Stimulated activated effector memory CD8-positive, alpha-beta T cell treated with anti-CD3 and anti-CD28 coated beads, Interleukin-12 subunit alpha, Interleukin-12 subunit beta, amount 100 ng/mL, for 72 hours (primary cell): ENCODE measurements around the gene SPTBN4.
"Not testable (repeated sequence)": the region's sequence is repeated elsewhere in the genome, so short reads cannot be mapped to it uniquely, and the experiment has no call there.

Source experiments
- ATAC-seq: fragments of 150-1000 bp; cut with Tn5 transposase; 2 replicates; pipeline ENCODE4 v1.10.0; 2021
- DNase-seq, 2 donors: peaks; one replicate each; pipeline ENCODE4 v3.0.0; 2021 to 2022; ENCODE audit warnings: low spot score in 2 of 2
- H3K27ac Mint-ChIP-seq: one replicate; pipeline ENCODE4 v1.8.0; 2022; ENCODE audit warnings: mild to moderate bottlenecking, mixed read lengths
- H3K36me3 Mint-ChIP-seq: one replicate; pipeline ENCODE4 v1.8.0; 2022; ENCODE audit warnings: mild to moderate bottlenecking, mixed read lengths
- H3K4me1 Mint-ChIP-seq: one replicate; pipeline ENCODE4 v1.8.0; 2022; ENCODE audit warnings: mixed read lengths
- H3K4me3 Mint-ChIP-seq: one replicate; pipeline ENCODE4 v1.8.0; 2022; ENCODE audit warnings: mild to moderate bottlenecking, mixed read lengths
- H3K9me3 Mint-ChIP-seq: one replicate; pipeline ENCODE4 v1.8.0; 2022; ENCODE audit warnings: mixed read lengths

SPTBN4 gene

DNA sequence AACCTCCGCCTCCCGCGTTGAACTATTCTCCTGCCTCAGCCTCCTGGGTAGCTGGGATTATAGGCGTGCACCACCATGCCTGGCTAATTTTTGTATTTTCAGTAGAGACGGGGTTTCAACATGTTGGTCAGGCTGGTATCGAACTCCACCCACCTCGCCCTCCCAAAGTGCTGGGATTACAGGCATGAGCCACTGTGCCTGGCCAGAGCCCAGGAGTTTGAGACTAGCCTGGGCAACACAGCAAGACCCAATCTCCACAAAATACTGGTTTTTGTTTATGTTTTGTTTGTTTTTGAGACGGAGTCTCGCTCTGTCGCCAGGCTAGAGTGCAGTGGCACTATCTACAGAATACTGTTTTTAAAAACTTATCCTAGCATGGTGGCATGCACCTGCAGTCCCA is 36.6 kb upstream of the SPTBN4 start:
- not testable (repeated sequence) for DNase-seq, H3K27ac Mint-ChIP-seq, ATAC-seq, H3K9me3 Mint-ChIP-seq, H3K4me3 Mint-ChIP-seq
- Mint-ChIP-seq H3K36me3 (peaks cover 15% of the 10 kb centered on the region), H3K4me1 (peaks cover 17% of the 10 kb centered on the region)

DNA sequence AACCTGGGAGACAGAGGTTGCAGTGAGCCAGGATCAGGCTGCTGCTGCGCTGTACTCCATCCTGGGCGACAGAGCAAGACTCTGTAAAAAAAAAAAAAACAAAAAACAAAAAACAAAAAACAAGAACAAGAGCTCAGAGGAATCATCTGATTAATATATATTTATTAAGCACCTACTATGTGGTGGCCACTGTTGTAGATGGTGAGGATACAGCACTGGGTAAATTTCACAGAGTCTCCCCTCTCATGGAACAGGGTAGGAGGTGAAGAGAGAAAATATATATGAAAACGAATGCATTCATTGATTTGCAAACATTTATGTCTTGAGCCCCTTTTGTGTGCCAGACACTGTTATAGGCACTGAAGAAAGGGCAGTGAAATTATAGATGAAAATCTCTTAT is 35.1 kb upstream of the SPTBN4 start:
- peaks cover 7% of the 10 kb centered on the region for H3K36me3 Mint-ChIP-seq
- no peak overlapping the region for H3K4me3 Mint-ChIP-seq
- H3K9me3 Mint-ChIP-seq, result no peaks in the 10 kb centered on the region
- H3K27ac Mint-ChIP-seq, result no peak overlapping the region
- DNase-seq (no peak), ATAC-seq (no peak)
- peaks cover 18% of the 10 kb centered on the region for H3K4me1 Mint-ChIP-seq

DNA sequence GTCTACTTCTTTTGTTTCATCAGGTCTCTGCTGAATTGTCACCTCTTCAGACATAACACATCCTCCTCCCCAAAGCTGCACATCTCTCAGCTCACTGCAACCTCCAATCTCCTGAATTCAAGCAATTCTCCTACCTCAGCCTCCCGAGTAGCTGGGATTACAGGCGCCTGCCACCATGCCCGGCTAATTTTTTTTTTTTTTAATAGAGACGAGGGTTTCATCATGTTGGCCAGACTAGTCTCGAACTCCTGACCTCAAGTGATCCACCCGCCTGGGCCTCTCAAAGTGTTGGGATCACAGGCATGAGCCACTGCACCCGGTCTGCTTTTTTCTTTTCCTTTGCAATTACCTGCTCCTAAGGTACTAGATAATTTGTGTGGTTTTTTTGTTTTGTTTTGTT is 34.0 kb upstream of the SPTBN4 start:
- Mint-ChIP-seq H3K27ac (peak overlapping the region; percentile 99), H3K4me3 (peak overlapping the region; percentile 77), H3K4me1 (peaks cover 18% of the 10 kb centered on the region)
- not testable (repeated sequence) for H3K9me3 Mint-ChIP-seq, DNase-seq, ATAC-seq, H3K36me3 Mint-ChIP-seq

DNA sequence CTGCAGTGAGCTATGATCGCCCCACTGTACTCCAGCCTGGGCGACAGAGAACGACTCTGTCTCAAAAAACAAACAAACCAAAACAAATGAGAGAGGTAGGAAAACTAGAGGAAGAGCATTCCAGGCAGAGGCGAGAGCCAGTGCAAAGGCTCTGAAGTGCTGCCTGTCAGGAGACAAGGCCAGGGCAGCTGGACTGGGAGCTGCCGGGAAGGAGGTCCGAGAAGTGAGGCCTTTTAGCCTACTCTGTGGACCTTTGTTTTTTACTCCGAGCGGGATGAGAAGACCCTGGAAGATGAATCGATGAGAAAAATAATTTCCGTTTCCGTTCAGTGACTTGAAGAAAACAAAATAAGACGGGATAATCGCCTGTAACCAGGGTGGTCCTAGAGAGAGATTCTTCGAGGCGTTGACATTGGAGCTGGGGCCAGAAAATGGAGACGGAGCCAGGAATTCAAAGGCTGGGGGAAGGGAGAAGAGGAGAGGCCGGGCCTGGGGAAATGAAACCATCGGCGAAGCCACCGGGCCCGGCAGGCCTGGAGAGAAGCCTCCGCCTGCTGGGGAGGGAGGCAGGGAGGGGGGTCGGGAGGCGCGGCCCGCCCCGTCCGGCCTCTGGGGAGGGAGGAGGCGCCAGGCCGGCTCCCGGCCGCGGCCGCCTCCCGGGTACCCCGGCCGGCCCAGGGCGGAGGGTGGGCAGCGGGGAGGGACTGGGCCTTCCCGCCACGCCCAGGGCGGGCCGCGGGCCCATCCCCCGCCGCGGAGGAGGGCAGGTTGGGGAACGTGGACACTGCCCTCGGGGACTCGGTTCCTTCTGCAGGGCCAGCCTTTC is 33.2 kb upstream of the SPTBN4 start:
- peaks cover 7% of the 10 kb centered on the region for H3K36me3 Mint-ChIP-seq
- ATAC-seq, result peak; percentile 90
- peak; percentile 29 to 69 for DNase-seq
- peak overlapping the region; percentile 99 for H3K27ac Mint-ChIP-seq
- H3K4me3 Mint-ChIP-seq, result peak overlapping the region; percentile 77
- H3K9me3 Mint-ChIP-seq, result no peaks in the 10 kb centered on the region
- peaks cover 18% of the 10 kb centered on the region for H3K4me1 Mint-ChIP-seq

DNA sequence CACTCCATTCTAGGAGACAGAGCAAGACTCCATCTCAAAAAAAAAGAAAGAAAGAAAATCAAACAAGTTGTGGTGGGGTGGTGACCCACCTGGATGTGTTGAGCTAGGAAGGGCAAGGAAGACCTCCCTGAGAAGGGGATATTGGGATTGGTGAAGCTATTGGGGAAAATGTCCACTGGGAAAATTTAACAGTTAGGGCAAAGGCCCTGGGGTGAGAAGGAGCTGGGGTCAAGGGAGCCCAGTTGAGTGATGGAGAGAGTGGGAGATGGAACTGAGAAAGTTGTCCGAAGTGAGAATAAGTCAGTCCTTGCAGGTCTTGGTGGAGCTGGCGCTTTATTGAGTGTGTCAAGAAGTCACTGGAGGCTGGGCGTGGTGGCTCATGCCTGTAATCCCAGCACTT is 28.5 kb upstream of the SPTBN4 start:
- Mint-ChIP-seq H3K27ac (no peak overlapping the region), H3K4me3 (no peak overlapping the region), H3K4me1 (peaks cover 33% of the 10 kb centered on the region), H3K9me3 (no peaks in the 10 kb centered on the region), H3K36me3 (peaks cover 38% of the 10 kb centered on the region)
- ATAC-seq (no peak), DNase-seq (no peak)

DNA sequence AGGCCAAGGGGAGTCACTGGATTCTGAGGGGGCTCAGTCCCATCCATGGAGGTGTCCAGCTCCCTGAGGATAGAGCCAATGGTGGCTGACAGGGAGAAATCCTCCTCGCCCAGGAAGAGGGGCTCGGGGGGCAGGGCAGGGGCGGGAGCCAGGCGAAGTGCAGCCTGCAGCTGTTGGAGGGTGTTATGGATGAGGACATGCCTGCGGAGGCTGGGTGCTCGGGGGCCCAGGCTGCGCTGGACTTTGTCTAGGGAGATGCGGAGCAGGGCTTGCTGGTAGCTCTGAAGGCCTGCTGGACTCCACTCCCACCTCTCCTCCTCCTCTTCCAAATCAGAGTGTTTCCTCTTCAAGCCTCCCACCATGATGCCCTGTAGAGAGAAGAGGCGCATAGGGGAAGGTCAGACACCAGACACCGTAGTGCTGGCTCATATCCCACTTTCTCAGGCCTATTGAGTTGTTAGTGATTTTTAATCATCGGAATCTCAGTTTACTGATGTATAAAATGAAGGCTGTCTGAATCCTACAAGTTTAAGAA is 25.0 kb upstream of the SPTBN4 start:
- H3K4me3 Mint-ChIP-seq, result peak overlapping the region; percentile 96
- H3K27ac Mint-ChIP-seq, result peak overlapping the region; percentile 92
- no peak for ATAC-seq
- peaks cover 32% of the 10 kb centered on the region for H3K4me1 Mint-ChIP-seq
- H3K36me3 Mint-ChIP-seq, result peaks cover 52% of the 10 kb centered on the region
- DNase-seq, result no peak
- no peaks in the 10 kb centered on the region for H3K9me3 Mint-ChIP-seq

DNA sequence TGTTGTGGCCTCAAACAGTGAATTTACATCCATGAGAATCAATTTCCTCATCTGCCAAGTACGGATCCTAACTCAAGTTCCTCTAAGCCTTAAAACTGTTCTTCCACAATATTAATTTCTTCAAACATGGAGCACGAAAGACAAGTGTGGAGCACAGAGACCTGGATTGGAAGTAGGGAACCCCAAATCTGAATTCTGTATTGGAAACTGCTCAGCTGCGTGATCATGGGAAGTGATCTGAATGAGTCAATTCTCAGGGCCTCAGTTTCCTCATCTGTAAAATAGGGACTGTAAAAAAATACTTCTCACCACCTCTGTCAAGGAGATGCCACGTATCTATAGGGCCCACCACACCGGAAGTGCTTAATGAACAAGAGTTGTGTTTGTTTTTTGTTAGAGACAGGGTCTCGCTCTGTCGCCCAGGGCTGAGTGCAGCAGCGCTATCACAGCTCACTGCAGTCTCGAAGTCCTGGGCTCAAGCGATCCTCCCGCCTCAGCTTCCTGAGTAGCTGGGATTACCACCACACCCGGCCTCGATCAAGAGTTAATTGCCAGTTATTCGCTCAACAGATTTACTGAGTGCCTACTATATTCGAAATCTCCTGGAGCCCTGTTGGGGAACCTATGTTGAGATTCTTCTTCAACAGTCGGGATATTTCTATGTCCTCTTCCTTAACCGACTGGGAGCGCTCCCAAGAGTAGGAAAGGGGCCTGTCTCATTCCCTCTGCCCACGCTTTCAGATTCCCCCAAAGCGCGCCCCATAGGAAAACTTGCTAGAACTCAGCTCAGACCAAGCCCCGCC is 24.3 kb upstream of the SPTBN4 start:
- no peak for DNase-seq
- no peak for ATAC-seq
- H3K36me3 Mint-ChIP-seq, result peaks cover 52% of the 10 kb centered on the region
- H3K4me3 Mint-ChIP-seq, result peak overlapping the region; percentile 96
- H3K9me3 Mint-ChIP-seq, result no peaks in the 10 kb centered on the region
- peak overlapping the region; percentile 92 for H3K27ac Mint-ChIP-seq
- H3K4me1 Mint-ChIP-seq, result peaks cover 32% of the 10 kb centered on the region

DNA sequence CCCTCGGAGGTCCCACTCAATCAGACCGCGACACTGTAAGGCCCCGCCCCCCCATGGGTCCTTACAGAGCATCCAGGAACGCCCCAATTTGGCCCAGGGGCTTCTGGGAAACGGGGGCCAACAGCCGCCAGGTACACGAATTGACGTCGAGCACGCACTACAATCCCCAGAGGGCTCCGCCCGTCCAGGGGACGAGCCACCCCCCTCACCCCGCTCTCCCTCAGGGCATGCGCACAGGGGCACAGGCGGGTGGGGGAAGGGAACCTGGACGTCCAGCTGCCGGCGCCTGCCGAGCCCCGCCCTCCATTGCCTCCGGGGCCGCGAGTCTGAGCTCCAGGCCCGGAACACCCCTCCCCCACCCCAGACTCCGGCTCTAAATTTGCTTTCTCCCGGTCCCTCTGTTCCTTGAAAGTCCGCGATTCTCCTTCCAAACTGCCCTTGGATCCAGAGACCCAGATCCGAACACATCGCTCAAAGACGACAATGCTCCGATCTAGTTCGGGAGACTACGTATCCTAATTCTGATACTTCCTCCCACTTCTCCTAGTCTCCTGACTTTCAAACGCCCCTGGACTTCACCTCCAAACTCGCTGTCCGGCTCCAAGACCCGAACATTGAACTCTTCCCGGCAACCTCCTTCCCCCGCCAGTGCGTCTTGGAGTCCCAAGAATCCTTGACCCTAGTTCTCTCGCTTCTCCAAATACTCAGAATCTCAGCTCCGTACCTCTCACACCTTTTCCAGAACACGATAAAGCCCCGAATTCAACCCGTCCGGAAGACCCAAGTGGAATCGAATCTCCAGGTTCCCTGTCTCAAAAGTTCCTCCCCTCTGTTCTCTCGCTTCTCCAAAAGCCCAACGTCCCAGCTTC is 23.4 kb upstream of the SPTBN4 start:
- peak overlapping the region; percentile 92 for H3K27ac Mint-ChIP-seq
- peak; percentile 95 to 100 for DNase-seq
- H3K4me1 Mint-ChIP-seq, result peaks cover 32% of the 10 kb centered on the region

DNA sequence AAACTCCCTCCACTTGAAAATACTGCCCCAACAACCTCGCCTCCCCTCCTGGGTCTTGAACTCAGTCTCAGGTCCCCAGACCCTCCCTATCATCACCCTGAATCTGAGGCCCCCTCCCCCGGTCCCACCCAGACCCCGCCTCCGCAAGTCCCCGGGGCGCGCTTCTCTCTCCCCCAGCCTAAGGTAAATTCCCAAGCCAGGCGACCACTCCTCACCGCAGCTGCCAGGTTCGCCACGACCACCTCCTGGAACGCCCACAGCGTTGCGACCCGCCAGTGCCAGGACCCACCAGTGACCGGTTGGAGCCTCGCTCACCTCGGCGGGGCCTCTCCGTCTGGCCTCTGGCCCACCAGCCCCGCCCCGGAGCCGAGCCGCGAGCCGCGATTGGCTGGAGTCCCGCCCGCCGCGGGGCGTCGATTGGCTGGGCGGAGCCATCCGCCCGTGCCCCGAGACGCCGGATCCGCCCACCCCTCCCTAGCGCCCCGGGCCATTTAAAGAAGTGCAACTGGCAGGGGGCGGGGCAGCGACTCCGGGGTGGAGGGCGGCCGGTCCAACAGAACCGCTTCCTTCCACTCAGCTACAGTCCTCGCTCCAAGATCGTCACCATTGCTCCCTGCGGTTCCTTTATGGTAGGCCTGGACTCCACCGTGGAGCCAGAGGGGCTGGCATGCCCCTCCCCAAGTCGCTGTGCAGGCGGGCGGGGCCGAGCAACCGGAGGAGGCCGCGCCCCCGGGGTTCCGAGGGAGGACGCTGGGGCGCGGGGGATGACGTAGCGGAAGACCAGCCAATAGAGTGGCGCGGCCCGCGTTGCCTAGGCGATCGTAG is 22.6 kb upstream of the SPTBN4 start, which contains the start of gene SERTAD3:
Gene SERTAD3 (minus strand): TSS at position 336 of the 825 bp plus-strand sequence. CDS start 2,255 bp downstream, outside the sequence.
- Mint-ChIP-seq H3K27ac (peak within 1 kb of the TSS; percentile 92), H3K36me3 (peaks cover 59% of the 10 kb centered on the region), H3K4me3 (peak within 1 kb of the TSS; percentile 96), H3K9me3 (no peaks in the 10 kb centered on the region), H3K4me1 (peaks cover 31% of the 10 kb centered on the region)
- peak; percentile 82 for ATAC-seq
- DNase-seq, result peak; percentile 97 to 98

More for the DNA sequence above, 23.4 kb upstream of the SPTBN4 start:
- Mint-ChIP-seq H3K9me3 (no peaks in the 10 kb centered on the region), H3K4me3 (peak overlapping the region; percentile 96), H3K36me3 (peaks cover 58% of the 10 kb centered on the region)
- peak; percentile 89 for ATAC-seq

DNA sequence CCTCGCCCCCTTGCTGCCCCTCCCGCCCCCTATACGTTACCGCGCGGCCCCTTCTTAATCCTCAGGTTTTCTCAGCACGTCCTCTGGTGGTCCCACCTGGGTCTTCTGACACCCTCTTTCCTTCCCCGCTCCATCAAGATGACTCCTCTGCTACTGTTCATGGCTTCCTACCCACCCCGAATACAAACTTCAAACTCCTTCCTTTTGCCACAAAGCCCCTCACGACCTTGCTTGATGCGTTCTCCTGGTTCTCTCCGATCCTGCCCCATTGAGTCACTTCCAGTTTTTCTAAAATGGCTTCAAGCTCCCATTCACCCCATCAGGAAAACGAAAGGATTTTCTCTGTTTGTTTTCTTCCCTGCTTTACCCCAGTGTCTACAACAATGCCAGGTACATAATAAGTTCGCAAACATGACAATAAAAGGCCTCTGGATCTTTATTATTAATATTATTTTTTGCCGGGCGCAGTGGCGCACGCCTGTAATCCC is 21.9 kb upstream of the SPTBN4 start:
- peaks cover 65% of the 10 kb centered on the region for H3K36me3 Mint-ChIP-seq

DNA sequence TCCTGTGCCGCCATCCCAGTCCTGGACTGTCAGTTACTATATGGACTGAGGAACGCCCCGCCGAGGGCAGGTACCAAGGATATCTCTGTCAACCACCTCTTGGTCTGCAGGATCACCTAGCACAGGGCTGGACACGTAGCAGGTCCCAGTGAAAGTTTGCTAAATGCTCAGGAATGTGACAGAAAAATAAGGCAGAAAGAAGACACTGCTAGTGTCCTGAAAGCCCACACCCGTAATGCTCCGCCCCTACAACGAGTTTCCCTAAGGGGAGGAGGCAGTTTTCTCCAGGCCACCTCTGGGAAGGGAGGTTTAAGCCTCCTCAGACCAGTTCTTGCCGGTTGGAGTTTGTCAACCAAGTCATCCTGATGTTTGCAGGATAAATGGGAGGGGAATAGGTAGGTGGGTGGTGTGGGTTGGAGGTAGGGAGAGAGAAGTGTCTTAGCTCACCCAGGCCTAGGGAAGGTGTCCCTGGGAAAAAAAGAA is 21.0 kb upstream of the SPTBN4 start:
- ATAC-seq, result no peak
- H3K36me3 Mint-ChIP-seq, result peaks cover 56% of the 10 kb centered on the region
- no peaks in the 10 kb centered on the region for H3K9me3 Mint-ChIP-seq
- H3K4me1 Mint-ChIP-seq, result peaks cover 26% of the 10 kb centered on the region
- H3K4me3 Mint-ChIP-seq, result peak overlapping the region; percentile 96
- no peak for DNase-seq
- H3K27ac Mint-ChIP-seq, result no peak overlapping the region

More for the DNA sequence above, 21.9 kb upstream of the SPTBN4 start:
- Mint-ChIP-seq H3K4me1 (peaks cover 26% of the 10 kb centered on the region), H3K4me3 (peak overlapping the region; percentile 96), H3K27ac (peak overlapping the region; percentile 92), H3K9me3 (no peaks in the 10 kb centered on the region)
- DNase-seq, result no peak
- no peak for ATAC-seq

DNA sequence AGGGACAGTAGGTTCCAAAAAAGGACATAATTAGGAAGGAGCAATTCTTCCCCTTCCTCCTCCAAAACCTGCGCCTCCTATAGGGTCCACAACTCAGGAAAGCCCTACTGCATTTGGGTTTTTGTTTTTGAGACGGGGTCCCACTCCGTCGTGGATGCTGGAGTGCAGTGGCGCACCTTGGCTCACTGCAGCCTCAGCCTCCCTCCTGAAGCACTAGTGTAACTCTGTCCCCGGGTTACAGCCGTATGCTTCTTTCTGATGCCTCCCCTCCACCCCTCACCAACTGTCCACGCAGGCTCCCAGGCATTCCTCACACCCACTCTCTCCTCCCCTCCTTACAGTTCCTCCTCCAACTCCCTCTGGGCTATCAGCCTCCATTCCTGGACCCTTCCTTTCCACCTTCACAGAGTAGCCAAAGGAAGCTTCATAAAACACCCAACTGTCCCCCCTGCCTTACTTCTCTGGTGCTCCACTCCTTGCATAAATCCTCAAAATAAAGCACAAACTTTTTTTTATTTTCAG is 20.5 kb upstream of the SPTBN4 start:
- H3K4me3 Mint-ChIP-seq, result peak overlapping the region; percentile 1
- DNase-seq (no peak), ATAC-seq (no peak)
- H3K4me1 Mint-ChIP-seq, result peaks cover 26% of the 10 kb centered on the region
- H3K36me3 Mint-ChIP-seq, result peaks cover 51% of the 10 kb centered on the region
- no peaks in the 10 kb centered on the region for H3K9me3 Mint-ChIP-seq
- no peak overlapping the region for H3K27ac Mint-ChIP-seq

DNA sequence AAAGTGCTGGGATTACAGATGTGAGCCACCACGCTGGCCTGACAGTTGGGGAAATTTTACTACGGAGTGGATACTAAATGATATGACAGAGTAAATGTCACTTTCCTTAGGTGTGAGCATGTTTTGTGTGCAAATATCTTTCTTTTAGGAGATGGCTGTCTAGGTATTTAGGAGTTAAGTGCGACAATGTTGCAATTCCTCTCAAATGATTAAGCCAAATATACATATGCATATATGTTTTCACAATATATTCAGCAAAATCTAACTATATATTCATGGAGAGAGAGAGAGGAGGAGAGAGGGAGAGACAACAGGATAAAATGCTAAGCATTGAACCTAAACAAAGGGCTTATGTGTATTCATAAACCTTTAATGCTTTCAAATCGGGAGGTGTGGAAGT is 17.3 kb upstream of the SPTBN4 start:
- DNase-seq (no peak), ATAC-seq (no peak)
- Mint-ChIP-seq H3K4me1 (peaks cover 6% of the 10 kb centered on the region), H3K27ac (no peak overlapping the region), H3K36me3 (peaks cover 21% of the 10 kb centered on the region), H3K9me3 (no peaks in the 10 kb centered on the region), H3K4me3 (no peak overlapping the region)
